Hematopoietic multipotent progenitor cell (in vitro differentiated cells): ENCODE measurements around the gene ARL8B. TPM values are rescaled to one million over a fixed set of nuclear protein-coding genes. Genes with fewer than 3 reads are reported as not detected.
A peak's percentile ranks its signal among the peaks of the same experiment; 100 is the strongest.

Experiments used
- DNase-seq, 3 donors: peaks; one replicate each; pipeline ENCODE4 v3.0.0-alpha.2; 2011 to 2015; ENCODE audit warnings: low read depth in 2 of 3, low spot score in 2 of 3
- total RNA-seq: library from RNA; depleted of rRNA; stranded (reverse); fragments of >200 nt; gene quantifications from one replicate; pipeline ENCODE4 v1.2.3, GENCODE V29; 2012

ARL8B gene
- total RNA-seq, 1 donor: 33.9 TPM

DNA sequence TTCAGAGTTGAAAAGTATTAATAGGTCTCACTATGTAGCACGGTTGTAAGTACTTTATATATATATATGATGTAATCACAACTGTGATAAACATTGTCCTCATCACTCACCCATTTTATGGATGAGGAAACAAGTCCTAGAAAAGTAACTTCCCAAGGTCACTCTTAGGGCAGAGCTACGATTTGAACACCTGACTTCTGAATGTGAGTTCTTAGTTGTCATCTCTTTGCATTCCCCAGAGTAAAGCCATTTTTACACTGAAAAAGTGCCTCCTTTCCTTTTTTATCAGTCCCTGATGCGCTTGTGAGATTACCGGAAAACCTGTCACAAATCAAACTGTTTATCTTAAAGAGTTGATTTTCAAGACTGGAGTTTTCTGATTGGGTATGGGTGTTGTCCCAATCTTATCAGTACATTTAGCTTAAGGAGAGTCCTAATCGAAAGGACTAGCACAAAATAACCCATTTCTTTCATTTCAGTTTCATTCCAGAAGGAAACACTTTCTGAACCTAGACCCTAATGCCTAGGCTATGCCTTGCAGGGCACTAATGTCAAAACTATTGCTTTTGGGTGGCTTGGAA lies 63.1 kb downstream of the ARL8B start:
- no peak for DNase-seq

DNA sequence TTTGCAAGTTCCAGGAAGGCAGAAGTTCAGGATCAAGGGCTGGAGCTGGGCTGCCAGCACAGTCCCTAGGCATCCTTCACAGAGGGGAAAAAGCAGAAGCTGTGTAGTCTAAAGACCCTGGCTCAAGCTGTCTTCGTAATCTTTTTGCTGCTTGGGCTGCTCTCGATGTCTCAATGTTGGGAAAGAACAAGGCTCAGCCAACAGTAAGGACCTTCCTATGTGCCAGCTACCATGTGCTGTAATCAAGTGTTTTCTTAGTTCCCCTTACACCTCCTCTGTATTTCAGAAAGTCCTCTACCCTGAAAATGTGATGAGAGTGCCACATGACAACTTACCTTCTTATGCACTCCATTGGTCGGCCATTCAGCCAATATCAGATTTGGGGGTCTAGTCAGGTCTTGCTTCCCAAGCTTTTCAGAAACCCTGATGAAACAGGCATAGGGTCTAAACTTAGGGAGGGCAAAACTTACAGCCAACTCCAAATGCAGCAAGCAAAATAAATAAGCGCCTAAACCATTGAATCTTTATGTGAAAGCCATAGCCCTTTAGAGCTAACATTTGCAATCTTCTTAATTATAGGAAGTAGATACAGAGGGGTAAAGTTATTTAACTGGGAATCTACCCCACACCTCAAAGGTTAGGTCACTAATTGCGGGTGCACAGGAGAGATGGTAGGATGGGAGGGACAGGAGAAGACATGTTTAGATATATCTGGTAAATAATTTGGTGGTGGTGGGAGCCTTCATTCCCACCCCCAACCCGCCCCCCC lies 64.2 kb downstream of the ARL8B start:
- peak in 1 of 3 donors; percentile 43 for DNase-seq

DNA sequence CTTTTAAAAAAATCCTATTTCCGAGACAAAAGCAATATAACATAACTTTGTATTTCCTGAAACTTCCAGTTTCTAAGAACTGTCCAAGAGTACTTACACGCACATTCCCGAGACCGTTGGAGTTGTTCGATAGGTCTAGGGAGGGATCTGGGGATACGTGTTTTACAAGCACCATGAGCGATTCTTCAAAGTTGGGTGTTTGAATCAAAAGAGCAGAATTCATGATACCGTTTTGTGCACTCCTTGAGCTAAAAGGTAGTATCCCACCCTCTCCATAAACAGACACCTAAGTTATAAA lies 64.7 kb downstream of the ARL8B start:
- DNase-seq: no peak

DNA sequence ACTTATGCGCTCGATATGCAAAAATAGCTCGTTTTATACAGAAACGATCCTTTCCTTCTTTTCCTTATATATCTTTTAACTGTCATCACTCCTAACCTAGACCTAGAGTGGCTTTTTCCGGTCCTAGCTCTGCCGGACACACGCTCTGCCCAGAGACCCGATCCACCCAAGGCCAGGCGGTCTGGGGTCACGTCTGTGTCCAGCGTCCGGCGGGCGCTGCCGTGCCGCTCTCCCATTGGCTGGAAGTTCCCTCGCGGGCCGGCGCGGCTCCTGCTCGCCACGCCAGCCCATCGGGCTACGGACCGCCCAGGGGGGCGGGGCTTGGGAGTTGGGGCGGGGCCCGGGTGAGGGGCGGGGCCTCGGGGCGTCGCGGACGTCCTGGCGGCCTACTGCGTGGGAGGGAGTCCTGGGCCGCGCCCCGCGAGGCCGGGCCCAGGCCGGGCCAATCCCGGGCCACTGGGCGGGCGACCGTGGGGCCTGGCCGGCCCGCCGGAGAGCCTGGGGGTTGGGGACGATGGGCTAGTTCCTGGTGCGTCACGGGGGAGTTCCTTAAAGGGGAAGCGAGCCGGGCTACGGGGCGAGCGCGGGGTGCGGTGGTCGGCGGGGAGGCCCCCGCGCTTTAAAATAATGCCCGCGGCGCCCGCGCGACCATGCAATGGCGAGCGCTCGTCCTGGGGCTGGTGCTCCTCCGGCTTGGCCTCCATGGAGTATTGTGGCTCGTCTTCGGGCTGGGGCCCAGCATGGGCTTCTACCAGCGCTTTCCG lies 65.2 kb downstream of the ARL8B start, which contains the start of gene EDEM1:
EDEM1 (plus strand) TSS at position 552 of the 764 bp plus-strand sequence; CDS start at position 651, 99 bp downstream.
- peak; percentile 82 to 97 (median 95) for DNase-seq

DNA sequence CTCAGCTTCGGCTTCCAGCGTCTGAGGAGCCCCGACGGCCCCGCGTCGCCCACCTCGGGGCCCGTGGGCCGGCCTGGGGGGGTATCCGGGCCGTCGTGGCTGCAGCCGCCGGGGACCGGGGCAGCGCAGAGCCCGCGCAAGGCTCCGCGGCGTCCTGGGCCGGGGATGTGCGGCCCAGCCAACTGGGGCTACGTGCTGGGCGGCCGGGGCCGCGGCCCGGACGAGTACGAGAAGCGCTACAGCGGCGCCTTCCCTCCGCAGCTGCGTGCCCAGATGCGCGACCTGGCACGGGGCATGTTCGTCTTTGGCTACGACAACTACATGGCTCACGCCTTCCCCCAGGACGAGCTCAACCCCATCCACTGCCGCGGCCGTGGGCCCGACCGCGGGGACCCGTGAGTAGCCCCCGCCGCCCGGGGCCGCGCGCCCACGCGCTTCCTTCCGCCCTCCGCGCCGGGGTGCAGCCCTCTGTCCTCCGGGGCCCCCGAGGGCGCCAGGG lies 65.9 kb downstream of the ARL8B start:
- DNase-seq: peak in 2 of 3 donors; percentile 35 to 37

DNA sequence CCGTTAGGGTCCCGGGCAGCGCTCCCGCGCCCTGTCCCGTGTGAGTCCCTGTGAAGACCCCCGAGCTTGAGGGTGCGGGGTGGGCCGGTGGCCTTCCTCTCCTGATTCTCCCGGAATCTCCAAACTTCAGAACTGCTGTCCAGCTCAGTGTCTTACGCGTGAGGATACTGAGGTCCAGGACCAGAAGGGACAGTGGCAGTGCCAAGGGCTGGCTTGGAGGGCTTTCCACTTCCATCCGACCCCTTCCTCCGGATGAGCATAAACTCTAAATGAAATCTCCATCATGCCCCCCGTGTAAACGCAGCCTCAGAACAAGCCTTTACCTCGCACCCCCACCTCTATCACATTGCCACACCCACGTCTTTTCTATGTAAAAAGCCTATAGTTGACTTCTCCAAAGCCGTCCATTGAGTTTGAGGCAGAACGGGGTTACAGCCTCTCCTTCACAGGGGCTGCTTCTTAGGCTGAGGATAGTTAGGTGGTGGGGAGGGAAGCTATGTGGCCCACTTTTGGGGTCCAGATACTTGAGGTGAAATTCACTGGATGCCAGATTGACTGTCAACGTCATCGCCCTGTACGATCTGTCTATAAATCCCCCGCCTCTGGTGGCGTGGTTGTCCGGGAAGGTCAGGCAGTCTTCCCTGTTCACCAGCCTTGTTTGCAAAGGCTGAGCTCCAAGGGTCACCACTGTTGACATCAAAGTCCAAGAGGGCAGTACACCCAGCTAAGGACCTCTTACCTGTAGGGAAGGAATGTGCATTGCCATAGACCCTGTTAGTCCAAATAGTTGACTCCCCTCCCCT lies 66.5 kb downstream of the ARL8B start:
- peak in 2 of 3 donors; percentile 55 to 75 for DNase-seq

DNA sequence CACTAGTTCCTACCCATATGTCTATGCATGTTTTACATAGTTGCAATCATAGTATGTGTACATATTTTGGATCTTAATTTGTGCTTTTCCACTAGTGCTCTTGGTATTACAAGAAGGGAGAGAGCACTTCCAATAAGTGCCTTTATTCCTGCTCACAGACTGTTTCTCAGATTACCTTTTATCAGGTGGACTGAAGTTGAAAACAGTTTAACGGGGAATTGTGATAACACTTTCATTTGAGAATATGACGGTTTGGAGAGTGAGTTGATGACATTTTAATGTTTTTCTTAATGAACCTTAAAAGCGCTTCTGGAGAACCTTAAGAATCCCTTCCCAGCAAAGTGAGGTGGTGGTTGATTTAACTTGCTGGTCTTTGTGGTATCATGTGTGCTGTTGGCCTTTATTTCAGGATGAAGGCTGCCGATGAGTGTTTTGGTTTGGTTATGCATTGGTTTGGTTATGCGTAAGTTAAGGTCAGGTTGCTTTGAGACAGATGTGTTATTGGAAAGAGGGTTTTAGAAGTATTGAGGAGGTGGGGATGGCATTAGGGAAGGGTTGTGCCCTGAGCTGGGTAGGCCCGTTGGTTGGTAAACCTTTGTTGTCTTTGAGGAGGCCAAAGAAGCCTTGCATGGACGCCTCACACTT lies 68.2 kb downstream of the ARL8B start:
- DNase-seq: no peak

DNA sequence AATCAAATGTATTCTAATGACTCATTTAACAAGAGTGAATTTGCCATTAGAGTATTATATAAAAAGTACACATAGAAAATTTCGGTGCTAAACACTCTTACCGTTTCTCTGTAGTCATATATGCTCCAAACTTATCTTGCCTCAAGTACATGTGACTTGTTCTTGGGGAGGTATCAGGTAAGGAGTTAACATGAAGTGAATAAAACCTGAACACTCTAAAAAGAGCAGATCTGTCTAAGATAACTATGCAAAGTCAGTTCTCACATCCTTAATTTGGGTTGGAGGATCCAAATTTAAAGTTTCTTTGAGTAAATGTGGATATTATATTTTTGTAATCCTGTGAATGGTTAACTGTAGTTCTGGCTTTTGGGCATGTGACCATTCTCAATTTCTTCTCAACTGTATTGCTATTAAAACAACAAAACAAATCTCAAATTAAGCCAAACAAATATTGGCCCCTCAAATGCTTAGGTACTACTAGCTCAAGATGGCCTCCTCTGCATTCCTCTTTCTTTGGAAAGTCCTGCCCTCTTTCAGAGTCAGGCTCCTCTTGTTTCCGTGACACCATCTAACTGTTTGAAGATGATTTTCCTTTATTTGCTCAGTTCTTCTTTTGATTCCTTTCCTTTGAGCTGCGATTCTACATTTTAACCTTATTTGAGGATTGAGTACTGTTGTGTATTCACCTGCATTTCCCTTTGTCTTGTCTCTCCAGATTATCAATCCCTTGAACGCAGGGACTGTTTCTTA lies 69.6 kb downstream of the ARL8B start:
- DNase-seq: no peak

DNA sequence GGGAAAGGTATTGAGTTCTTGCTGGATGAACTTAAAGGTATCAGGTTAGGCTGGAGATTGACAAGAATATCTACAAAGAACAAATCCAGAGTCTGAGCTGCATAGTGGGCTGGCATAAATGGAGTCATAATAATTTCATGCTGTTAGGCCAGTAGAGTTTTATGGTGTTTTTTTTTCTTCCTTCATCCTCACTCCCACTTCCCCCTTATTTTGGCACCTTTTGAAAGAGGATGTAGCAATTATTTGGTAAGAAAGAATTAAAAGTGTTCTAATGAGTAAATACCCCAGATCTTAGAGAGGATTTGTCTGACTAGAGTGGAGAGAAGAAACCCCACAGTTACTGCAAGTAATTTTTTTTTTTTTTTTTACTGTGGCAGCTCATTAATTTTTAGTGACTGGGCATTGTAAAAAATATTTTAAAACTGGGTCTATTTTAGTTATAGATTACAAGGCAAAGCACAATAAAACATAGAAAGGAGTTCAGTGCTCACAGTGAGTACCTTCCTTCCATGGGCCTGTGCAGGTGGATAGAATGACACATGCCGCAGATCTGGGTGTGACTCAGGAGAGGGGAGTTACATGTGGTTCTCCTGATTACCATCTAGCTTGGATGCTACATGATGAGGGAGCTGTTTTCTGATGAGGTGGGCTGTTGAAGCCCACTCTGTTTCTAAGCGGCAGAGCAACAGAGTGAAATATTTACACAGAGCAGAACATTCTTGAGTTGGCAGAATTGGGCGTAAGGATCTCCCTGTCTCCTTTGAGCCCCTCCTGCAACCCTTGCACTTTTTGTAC lies 70.7 kb downstream of the ARL8B start:
- no peak for DNase-seq

DNA sequence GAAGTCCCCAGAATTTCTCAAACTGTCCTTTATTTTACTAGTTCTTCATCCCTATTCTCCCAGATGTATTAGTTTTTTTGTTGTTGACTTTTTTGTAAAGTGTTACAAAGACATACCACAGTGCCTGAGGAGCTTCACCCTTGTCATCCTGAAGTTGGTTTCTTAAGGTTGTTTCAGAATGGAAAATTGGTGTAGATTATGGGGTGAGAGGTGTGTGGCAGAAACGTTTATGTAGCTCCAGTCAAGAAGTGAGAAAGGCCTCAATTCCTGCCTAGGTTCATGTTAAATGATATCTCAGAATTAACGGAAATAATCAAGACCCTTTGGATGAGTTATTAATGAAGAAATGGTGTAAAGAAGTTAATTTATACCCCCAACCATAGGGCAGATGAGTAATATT lies 72.2 kb downstream of the ARL8B start:
- no peak for DNase-seq

DNA sequence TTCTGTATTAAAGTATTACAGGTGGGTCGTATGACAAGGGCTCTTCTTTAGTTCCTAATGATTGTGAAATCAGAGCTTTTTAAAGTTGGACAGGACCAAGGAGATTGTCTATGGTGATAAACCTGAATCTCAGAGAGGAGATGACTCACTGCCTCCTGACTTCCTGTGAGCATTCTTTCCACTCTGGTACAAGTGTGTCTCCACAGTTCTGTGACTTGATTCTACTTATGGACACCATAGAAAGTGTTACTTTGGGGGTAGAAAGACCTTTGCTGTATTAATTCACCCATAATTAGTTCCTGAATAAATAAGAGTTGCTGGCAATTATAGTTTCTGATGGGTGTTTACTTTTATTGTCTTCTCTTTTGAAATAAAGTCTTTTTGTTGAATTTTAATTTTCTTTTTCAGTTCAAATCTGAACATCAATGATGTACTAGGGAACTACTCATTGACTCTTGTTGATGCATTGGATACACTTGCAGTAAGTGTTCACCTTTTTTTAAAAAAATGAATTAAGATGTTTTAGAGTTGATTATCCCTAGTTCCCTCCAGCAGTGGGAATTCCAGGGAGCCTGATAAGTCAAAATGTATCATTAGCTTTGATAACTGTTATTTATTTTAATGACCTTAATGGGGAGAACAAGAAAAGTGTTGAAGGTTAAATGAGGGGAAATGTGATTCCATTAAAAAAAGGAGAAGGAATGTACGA lies 72.9 kb downstream of the ARL8B start:
- peak in 2 of 3 donors; percentile 56 to 73 for DNase-seq

DNA sequence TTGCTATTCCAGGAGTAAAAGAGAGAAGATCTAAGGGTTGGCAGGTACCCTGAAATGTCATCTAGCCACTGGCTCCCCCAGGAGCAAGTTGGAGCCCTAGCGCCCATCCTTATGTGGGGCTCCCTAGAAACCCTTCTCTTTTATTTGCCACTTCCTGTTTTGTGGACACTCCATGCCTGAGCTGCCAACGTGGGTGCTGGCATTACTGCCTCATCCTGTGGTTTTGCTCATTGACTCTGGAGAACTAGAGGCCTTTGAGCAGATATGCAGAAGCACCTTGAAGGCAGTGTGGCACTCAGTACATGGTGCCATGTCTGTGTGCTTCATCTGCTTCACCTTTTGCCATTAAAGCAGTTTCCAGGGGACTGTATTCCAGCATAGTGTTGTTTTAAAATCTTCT lies 73.5 kb downstream of the ARL8B start:
- peak in 2 of 3 donors; percentile 56 to 70 for DNase-seq

DNA sequence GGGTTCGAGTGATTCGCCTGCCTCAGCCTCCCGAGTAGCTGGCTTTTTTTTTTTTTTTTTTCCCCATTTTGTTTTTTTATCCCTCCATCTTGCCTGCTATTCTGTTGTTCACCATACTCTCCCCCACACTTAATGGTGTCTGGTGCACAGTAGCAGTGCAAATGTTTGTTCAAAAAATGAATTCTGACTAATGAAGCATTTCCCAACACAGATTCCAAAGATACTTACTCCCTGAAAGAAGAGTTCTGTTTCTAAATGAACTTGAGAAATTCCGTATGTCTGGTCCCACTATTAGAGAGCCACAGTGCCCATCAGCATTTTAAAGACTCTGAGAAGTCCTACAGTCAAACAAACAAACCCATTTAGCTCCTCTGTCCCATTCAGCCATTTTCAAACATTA lies 74.9 kb downstream of the ARL8B start:
- no peak for DNase-seq

DNA sequence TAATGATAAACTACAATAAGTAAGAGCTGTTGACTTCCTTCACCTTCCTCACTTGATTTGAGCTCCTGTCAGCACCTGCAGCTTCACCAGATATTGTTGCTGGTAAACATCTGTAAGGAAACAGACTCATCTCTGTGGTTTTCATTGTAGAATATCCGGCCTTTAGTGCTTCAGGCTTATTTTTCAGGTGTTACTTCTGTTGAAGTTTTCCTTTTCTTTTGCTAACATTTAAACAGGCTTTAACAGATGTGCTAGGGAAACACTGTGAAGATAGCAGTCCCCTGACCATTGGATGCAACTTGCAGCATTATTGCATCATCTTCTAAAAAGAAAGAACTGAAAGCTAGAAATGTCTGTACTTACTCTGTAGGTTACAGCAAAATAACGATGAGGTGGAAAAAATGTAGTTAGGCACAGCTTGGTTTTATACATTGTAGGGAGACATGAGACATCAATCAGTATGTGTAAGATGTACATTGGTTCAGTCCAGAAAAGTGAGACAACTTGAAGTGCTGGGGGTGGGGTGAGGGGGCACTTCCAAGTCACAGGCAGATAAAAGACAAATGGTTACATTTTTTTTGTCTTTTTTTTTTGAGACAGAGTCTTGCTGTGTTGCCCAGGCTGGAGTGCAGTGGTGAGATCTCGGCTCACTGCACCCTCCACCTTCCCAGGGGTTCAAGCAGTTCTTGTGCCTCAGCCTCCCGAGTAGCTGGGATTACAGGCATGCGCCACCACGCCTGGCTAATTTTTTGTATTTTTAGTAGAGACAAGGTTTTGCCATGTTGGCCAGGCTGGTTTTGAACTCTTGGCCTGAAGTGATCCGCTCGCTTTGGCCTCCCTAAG lies 75.6 kb downstream of the ARL8B start:
- DNase-seq: peak in 2 of 3 donors; percentile 24 to 29

DNA sequence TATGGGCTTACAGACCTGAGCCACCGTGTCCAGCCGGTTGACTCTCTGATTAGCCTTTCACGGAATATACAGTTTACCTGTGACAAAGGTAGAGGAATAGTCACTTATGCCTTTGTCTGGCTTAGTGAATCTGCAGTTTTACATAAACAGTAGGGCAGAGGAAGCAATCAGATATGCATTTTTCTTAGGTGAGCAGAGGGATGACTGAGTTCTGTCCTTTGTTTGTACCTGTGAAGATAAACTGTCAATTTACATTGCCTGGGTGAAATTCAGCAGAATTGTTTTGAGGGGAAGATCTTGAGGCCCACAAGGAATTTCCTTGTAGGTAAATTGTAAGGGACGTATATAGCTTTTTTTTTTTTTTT lies 76.2 kb downstream of the ARL8B start:
- no peak for DNase-seq

DNA sequence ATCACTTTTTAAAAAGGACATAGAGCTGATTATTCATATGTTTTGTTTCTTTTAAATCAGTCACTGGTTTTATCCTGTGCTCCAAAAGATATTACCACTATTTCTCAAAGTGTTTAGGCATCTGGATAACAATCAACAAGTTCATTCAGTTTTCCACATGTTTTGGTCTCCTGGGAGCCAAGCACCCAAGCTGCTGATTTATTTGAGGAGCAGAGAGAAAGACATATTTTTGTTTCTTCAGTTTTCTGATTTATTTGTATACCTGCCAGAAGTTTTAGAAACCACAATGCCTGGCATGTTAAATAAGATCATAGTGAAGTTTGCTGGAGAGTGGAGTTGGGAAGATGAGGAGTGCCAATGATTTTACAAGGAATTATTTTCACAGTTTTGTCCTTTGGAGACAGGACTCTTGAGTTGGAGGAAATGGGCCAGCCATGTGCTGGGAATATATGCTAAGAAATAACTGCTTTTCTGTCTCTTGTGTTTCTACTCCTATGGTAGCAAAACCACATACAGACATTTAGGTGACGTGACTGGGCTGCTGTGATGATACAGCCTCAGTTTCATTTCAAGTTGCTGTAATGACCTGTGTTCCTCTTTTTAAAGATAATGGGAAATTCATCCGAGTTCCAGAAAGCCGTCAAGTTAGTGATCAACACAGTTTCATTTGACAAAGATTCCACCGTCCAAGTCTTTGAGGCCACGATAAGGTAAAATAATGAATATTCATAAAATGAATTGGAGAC lies 77.1 kb downstream of the ARL8B start:
- DNase-seq: no peak

DNA sequence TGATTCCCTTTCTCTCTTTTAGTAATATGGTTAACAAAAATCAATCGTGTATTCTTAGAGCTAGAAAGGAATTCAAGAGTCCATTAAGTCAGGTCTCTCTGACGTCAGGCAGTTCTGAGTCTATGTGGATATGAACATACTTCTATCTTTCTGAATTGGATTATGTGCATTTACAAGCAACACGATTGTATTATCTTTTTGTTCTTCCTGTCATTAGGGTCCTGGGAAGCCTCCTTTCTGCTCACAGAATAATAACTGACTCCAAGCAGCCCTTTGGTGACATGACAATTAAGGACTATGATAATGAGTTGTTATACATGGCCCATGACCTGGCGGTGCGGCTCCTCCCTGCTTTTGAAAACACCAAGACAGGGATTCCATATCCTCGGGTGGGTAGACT lies 79.4 kb downstream of the ARL8B start:
- no peak for DNase-seq
